Stimulated activated CD4-positive, alpha-beta T cell treated with anti-CD3 and anti-CD28 coated beads, Interleukin-2, amount 100 ng/mL, for 4 hours (primary cell): ENCODE results near the gene ASIC5.
"Not testable (repeated sequence)": the region's sequence is repeated elsewhere in the genome, so short reads cannot be mapped to it uniquely, and the experiment has no call there.

ENCODE experiments used
- DNase-seq: peaks from one replicate; pipeline ENCODE4 v3.0.0-alpha.2; 2020; ENCODE audit warnings: low read depth

Gene ASIC5

GRCh38 chr4:155800685-155801343, 65.3 kb downstream of the ASIC5 start:
- DNase-seq: no peak

GRCh38 chr4:155799794-155800123, 66.3 kb downstream of the ASIC5 start:
- DNase-seq: no peak

GRCh38 chr4:155799116-155799793, 66.8 kb downstream of the ASIC5 start:
- DNase-seq: no peak

- not testable (repeated sequence) for DNase-seq
These were observed 68.5 kb downstream of the ASIC5 start for GRCh38 chr4:155797581-155797980.

GRCh38 chr4:155795991-155796390, 70.1 kb downstream of the ASIC5 start:
- DNase-seq: no peak

- DNase-seq: no peak
These were observed 71.4 kb downstream of the ASIC5 start for GRCh38 chr4:155794589-155795236.

GRCh38 chr4:155789982-155790381, 76.1 kb downstream of the ASIC5 start:
- no peak for DNase-seq

GRCh38 chr4:155789391-155789790, 76.7 kb downstream of the ASIC5 start:
- DNase-seq: no peak

- DNase-seq: no peak
These were observed 78.9 kb downstream of the ASIC5 start for GRCh38 chr4:155787113-155787710.

- DNase-seq: no peak
These were observed 80.2 kb downstream of the ASIC5 start for GRCh38 chr4:155785828-155786227.

GRCh38 chr4:155784637-155785036, 81.4 kb downstream of the ASIC5 start:
- DNase-seq: no peak

- no peak for DNase-seq
These were observed 84.7 kb downstream of the ASIC5 start for GRCh38 chr4:155781249-155781831.

- no peak for DNase-seq
These were observed 85.3 kb downstream of the ASIC5 start for GRCh38 chr4:155780775-155781174.
